Measurements from ENCODE around the gene PLEKHG3.

GRCh38 chr14:64696355-64696857 is 7.8 kb upstream of the PLEKHG3 start:
- no peak for TF ChIP-seq ZSCAN29 (CRISPR knock-in tag; conservative IDR thresholded peaks at IDR 0.05)
- TF ChIP-seq ZNF350 (CRISPR knock-in tag; IDR thresholded peaks at IDR 0.05; ENCODE audit: borderline replicate concordance, low read depth), result no peak
- no peak for TF ChIP-seq ZNF556 (CRISPR knock-in tag; IDR thresholded peaks at IDR 0.05; ENCODE audit: borderline replicate concordance)
- TF ChIP-seq ZNF224 (CRISPR knock-in tag; IDR thresholded peaks at IDR 0.05), result no peak
